ENCODE results near the gene HPF1. TPM values are rescaled to one million over a fixed set of nuclear protein-coding genes. Genes with fewer than 3 reads are reported as not detected.

The HPF1 gene
- polyA plus RNA-seq, 3 donors, result 10.2 to 29.9 (median 25.1) TPM

DNA sequence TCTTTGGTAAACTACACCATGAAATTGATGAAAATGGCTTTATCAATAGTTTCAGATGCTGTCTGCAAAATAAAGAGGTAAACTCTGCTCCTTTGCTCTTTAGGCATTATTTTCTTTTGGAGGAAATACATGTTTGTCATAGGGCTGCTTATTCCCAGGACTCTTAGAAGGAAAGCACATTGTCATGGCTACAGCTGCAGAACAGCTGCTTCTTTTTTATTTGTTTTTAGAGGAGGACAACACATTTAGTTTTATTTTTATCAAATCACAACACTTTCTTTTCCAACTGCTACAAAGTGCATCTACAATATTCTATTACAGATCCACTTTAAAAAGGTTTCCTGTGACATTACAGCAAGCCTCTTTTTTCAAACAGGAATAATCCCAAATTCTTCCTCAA, 12.7 kb upstream of the HPF1 start:
- intact Hi-C loops (cut with micrococcal nuclease), result no loop called here
- Histone ChIP-seq H3K27me3 (ENCODE audit: control insufficient read depth in 2 of 2, insufficient read depth in 2 of 2, low read length in 2 of 2) (peaks cover 6 to 16% of the 10 kb centered on the region in 2 donors), H3K4me2 (replicated peaks; ENCODE audit: extremely low read depth, low read length, poor library complexity, severe bottlenecking) (no peak overlapping the region), H3K36me3 (replicated peaks in 1 of 2; ENCODE audit: control insufficient read depth in 1 of 2, insufficient read depth in 2 of 2, low read length in 2 of 2) (no peaks in the 10 kb centered on the region), H3K4me1 (ENCODE audit: control insufficient read depth in 1 of 2, insufficient read depth in 2 of 2, low read length in 2 of 2) (peaks cover 6 to 8% of the 10 kb centered on the region in 2 donors), H2AFZ (ENCODE audit: insufficient read depth, low read depth, low read length, poor library complexity, severe bottlenecking) (no peak overlapping the region), H3K79me2 (ENCODE audit: insufficient read depth, low read length) (no peaks in the 10 kb centered on the region), H3K27ac (ENCODE audit: low read depth in 1 of 2, low read length in 2 of 2) (no peak overlapping the region), H4K20me1 (ENCODE audit: insufficient read depth, low read length) (no peaks in the 10 kb centered on the region), H3K9ac (ENCODE audit: insufficient read depth, low read length, poor library complexity, severe bottlenecking) (no peak overlapping the region), H3K9me3 (replicated peaks in 1 of 2; ENCODE audit: control insufficient read depth in 1 of 2, insufficient read depth in 1 of 2, low read length in 2 of 2) (no peaks in the 10 kb centered on the region), H3K4me3 (replicated peaks in 1 of 3; ENCODE audit: low read depth in 2 of 3, low read length in 3 of 3) (no peak overlapping the region)
- TF ChIP-seq, protein P1, sequence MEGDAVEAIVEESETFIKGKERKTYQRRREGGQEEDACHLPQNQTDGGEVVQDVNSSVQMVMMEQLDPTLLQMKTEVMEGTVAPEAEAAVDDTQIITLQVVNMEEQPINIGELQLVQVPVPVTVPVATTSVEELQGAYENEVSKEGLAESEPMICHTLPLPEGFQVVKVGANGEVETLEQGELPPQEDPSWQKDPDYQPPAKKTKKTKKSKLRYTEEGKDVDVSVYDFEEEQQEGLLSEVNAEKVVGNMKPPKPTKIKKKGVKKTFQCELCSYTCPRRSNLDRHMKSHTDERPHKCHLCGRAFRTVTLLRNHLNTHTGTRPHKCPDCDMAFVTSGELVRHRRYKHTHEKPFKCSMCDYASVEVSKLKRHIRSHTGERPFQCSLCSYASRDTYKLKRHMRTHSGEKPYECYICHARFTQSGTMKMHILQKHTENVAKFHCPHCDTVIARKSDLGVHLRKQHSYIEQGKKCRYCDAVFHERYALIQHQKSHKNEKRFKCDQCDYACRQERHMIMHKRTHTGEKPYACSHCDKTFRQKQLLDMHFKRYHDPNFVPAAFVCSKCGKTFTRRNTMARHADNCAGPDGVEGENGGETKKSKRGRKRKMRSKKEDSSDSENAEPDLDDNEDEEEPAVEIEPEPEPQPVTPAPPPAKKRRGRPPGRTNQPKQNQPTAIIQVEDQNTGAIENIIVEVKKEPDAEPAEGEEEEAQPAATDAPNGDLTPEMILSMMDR (IDR thresholded peaks at IDR 0.05), result no peak
- Mint-ChIP-seq H3K4me1 (peaks cover 14% of the 10 kb centered on the region), H3K9me3 (peaks cover 0 to 10% (median 2%) of the 10 kb centered on the region in 7 donors), H3K27ac (no peak overlapping the region), H3K4me3 (no peak overlapping the region), H3K36me3 (no peaks in the 10 kb centered on the region), H3K27me3 (ENCODE audit: low read depth in 3 of 3) (peaks cover 19 to 36% (median 24%) of the 10 kb centered on the region in 3 donors)
- no peak for DNase-seq

DNA sequence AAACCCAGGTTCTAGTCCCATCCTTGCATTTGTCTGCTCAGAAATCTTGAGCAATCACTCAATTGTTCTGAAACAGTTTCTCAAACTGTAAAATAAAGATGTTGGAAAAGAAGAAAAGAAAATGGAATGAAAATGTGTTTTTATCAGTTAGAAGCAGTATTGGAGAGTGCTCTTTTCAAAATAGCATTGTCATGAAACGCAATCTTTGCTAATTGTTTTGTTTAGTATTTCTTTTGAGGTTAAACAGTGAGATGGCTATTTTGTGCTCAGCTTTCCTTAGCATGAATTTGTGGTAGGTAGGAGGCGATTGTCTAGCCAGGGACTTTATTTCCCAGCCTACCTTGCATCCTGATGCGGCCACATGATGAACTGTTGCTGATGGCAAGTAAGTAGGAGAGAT, 10.6 kb upstream of the HPF1 start:
- Histone ChIP-seq H3K4me3 (replicated peaks in 1 of 3; ENCODE audit: low read depth in 2 of 3, low read length in 3 of 3) (no peak overlapping the region), H3K9ac (ENCODE audit: insufficient read depth, low read length, poor library complexity, severe bottlenecking) (no peak overlapping the region), H3K27me3 (ENCODE audit: control insufficient read depth in 2 of 2, insufficient read depth in 2 of 2, low read length in 2 of 2) (no peaks in the 10 kb centered on the region), H3K4me2 (replicated peaks; ENCODE audit: extremely low read depth, low read length, poor library complexity, severe bottlenecking) (no peak overlapping the region), H4K20me1 (ENCODE audit: insufficient read depth, low read length) (no peaks in the 10 kb centered on the region), H3K36me3 (replicated peaks in 1 of 2; ENCODE audit: control insufficient read depth in 1 of 2, insufficient read depth in 2 of 2, low read length in 2 of 2) (no peaks in the 10 kb centered on the region), H3K4me1 (ENCODE audit: control insufficient read depth in 1 of 2, insufficient read depth in 2 of 2, low read length in 2 of 2) (no peaks in the 10 kb centered on the region), H2AFZ (ENCODE audit: insufficient read depth, low read depth, low read length, poor library complexity, severe bottlenecking) (no peak overlapping the region), H3K27ac (ENCODE audit: low read depth in 1 of 2, low read length in 2 of 2) (no peak overlapping the region), H3K9me3 (replicated peaks in 1 of 2; ENCODE audit: control insufficient read depth in 1 of 2, insufficient read depth in 1 of 2, low read length in 2 of 2) (no peaks in the 10 kb centered on the region), H3K79me2 (ENCODE audit: insufficient read depth, low read length) (no peaks in the 10 kb centered on the region)
- H3K27me3 Mint-ChIP-seq (ENCODE audit: low read depth in 3 of 3), result peaks cover 2 to 18% (median 5%) of the 10 kb centered on the region in 3 donors
- H3K27ac Mint-ChIP-seq, result no peak overlapping the region
- H3K4me1 Mint-ChIP-seq, result peaks cover 4% of the 10 kb centered on the region
- peaks cover 0 to 3% (median 0%) of the 10 kb centered on the region in 7 donors for H3K9me3 Mint-ChIP-seq
- TF ChIP-seq, protein P1 (IDR thresholded peaks at IDR 0.05), result no peak
- H3K36me3 Mint-ChIP-seq, result no peaks in the 10 kb centered on the region
- peak overlapping the region in 1 of 2 donors; percentile 9 for H3K4me3 Mint-ChIP-seq
- DNase-seq, result no peak
- intact Hi-C loops (cut with micrococcal nuclease), result no loop called here
- WGBS (ENCODE audit: insufficient coverage), result 100% methylated on average over 2 of the region's 3 CpGs
